Nephron progenitor cell (in vitro differentiated cells): ENCODE measurements around the gene PAX5.

Source experiments
- DNase-seq: peaks from one replicate; pipeline ENCODE4 v3.0.0; 2021
- H3K27ac Mint-ChIP-seq: 2 replicates; pipeline ENCODE4 v1.8.0; 2021; ENCODE audit warnings: mild to moderate bottlenecking, moderate library complexity, mixed read lengths
- H3K27me3 Mint-ChIP-seq: 2 replicates; pipeline ENCODE4 v1.8.0; 2021; ENCODE audit warnings: mild to moderate bottlenecking, low read depth, mixed read lengths; ENCODE audit not compliant: poor library complexity
- H3K36me3 Mint-ChIP-seq: 2 replicates; pipeline ENCODE4 v1.8.0; 2021; ENCODE audit warnings: low read depth, mixed read lengths
- H3K4me1 Mint-ChIP-seq: 2 replicates; pipeline ENCODE4 v1.8.0; 2021; ENCODE audit warnings: mixed read lengths
- H3K4me3 Mint-ChIP-seq: 2 replicates; pipeline ENCODE4 v1.8.0; 2021; ENCODE audit warnings: mild to moderate bottlenecking, moderate library complexity, mixed read lengths
- H3K9me3 Mint-ChIP-seq: 2 replicates; pipeline ENCODE4 v1.8.0; 2021; ENCODE audit warnings: mild to moderate bottlenecking, moderate library complexity, mixed read lengths
- CTCF ChIP-seq: fragments of 200-600 bp; sonication (generic); IDR thresholded peaks from 2 replicates; pipeline ENCODE4 v1.5.0; 2021; ENCODE audit warnings: antibody characterized with exemption

Gene PAX5

GRCh38 chr9:37002413-37003217, 31.5 kb downstream of the PAX5 start:
- peak overlapping the region; percentile 72 for H3K4me3 Mint-ChIP-seq
- TF ChIP-seq CTCF: no peak
- no peak overlapping the region for H3K27ac Mint-ChIP-seq
- no peaks in the 10 kb centered on the region for H3K36me3 Mint-ChIP-seq
- peaks cover 9% of the 10 kb centered on the region for H3K4me1 Mint-ChIP-seq
- DNase-seq: peak; percentile 44
- no peaks in the 10 kb centered on the region for H3K9me3 Mint-ChIP-seq
- H3K27me3 Mint-ChIP-seq: peaks cover 93% of the 10 kb centered on the region

GRCh38 chr9:37002036-37002412, 32.0 kb downstream of the PAX5 start:
- Mint-ChIP-seq H3K9me3 (no peaks in the 10 kb centered on the region), H3K36me3 (no peaks in the 10 kb centered on the region), H3K4me3 (no peak overlapping the region), H3K27me3 (peaks cover 88% of the 10 kb centered on the region), H3K4me1 (peaks cover 15% of the 10 kb centered on the region), H3K27ac (no peak overlapping the region)
- TF ChIP-seq CTCF: no peak
- no peak for DNase-seq

GRCh38 chr9:37001459-37001858, 32.6 kb downstream of the PAX5 start:
- Mint-ChIP-seq H3K27ac (no peak overlapping the region), H3K36me3 (no peaks in the 10 kb centered on the region), H3K9me3 (no peaks in the 10 kb centered on the region), H3K4me1 (peaks cover 21% of the 10 kb centered on the region), H3K4me3 (no peak overlapping the region), H3K27me3 (peaks cover 88% of the 10 kb centered on the region)
- DNase-seq: no peak
- TF ChIP-seq CTCF: no peak

GRCh38 chr9:36999728-37000333, 34.2 kb downstream of the PAX5 start:
- peaks cover 83% of the 10 kb centered on the region for H3K27me3 Mint-ChIP-seq
- no peak for TF ChIP-seq CTCF
- no peak overlapping the region for H3K27ac Mint-ChIP-seq
- no peak overlapping the region for H3K4me3 Mint-ChIP-seq
- no peaks in the 10 kb centered on the region for H3K9me3 Mint-ChIP-seq
- H3K4me1 Mint-ChIP-seq: peaks cover 27% of the 10 kb centered on the region
- DNase-seq: no peak
- H3K36me3 Mint-ChIP-seq: no peaks in the 10 kb centered on the region

GRCh38 chr9:36997414-36997813, 36.7 kb downstream of the PAX5 start:
- H3K27ac Mint-ChIP-seq: no peak overlapping the region
- H3K36me3 Mint-ChIP-seq: no peaks in the 10 kb centered on the region
- no peak for DNase-seq
- no peaks in the 10 kb centered on the region for H3K9me3 Mint-ChIP-seq
- H3K4me1 Mint-ChIP-seq: peaks cover 27% of the 10 kb centered on the region
- H3K4me3 Mint-ChIP-seq: no peak overlapping the region
- TF ChIP-seq CTCF: no peak
- H3K27me3 Mint-ChIP-seq: peaks cover 81% of the 10 kb centered on the region

GRCh38 chr9:36996706-36997086, 37.4 kb downstream of the PAX5 start:
- no peak for TF ChIP-seq CTCF
- Mint-ChIP-seq H3K4me1 (peaks cover 27% of the 10 kb centered on the region), H3K9me3 (peaks cover 3% of the 10 kb centered on the region), H3K27ac (peak overlapping the region; percentile 15), H3K4me3 (no peak overlapping the region), H3K36me3 (no peaks in the 10 kb centered on the region), H3K27me3 (peaks cover 81% of the 10 kb centered on the region)
- DNase-seq: no peak
